Liver (tissue), 9 donors: ENCODE measurements around the gene SLC8A3. TPM values are rescaled to one million over a fixed set of nuclear protein-coding genes. Genes with fewer than 3 reads are reported as not detected.

Experiments
- DNase-seq: peaks from one replicate; pipeline ENCODE4 v3.0.0-alpha.2; 2017; ENCODE audit warnings: low spot score
- H3K27ac ChIP-seq, 2 donors: one replicate each; pipeline ENCODE4 v1.7.0; 2013; ENCODE audit warnings: inconsistent platforms in 2 of 2, low read length in 2 of 2, control low read depth in 1 of 2, low read depth in 1 of 2, mild to moderate bottlenecking in 1 of 2
- H3K27me3 ChIP-seq, 4 donors: one replicate each; pipeline versions ENCODE4 v1.6.1 to v1.7.0; 2013; ENCODE audit warnings: low read length in 3 of 4, inconsistent platforms in 1 of 4, mild to moderate bottlenecking in 1 of 4, moderate library complexity in 1 of 4; ENCODE audit not compliant: control insufficient read depth in 4 of 4, insufficient read depth in 4 of 4
- H3K36me3 ChIP-seq, 4 donors: one replicate each; pipeline versions ENCODE4 v1.6.1 to v1.7.0; 2013; ENCODE audit warnings: low read length in 3 of 4, mild to moderate bottlenecking in 3 of 4, low read depth in 1 of 4, moderate library complexity in 1 of 4; ENCODE audit not compliant: control insufficient read depth in 4 of 4, insufficient read depth in 3 of 4
- H3K4me1 ChIP-seq, 4 donors: one replicate each; pipeline versions ENCODE4 v1.6.1 to v1.7.0; 2013; ENCODE audit warnings: low read length in 3 of 4, mild to moderate bottlenecking in 3 of 4, moderate library complexity in 1 of 4; ENCODE audit not compliant: control insufficient read depth in 4 of 4, insufficient read depth in 4 of 4
- H3K4me3 ChIP-seq, 3 donors: one replicate each; pipeline versions ENCODE4 v1.6.1 to v1.7.0; 2013; ENCODE audit warnings: low read length in 3 of 3, control low read depth in 1 of 3, low read depth in 1 of 3, mild to moderate bottlenecking in 1 of 3
- H3K9ac ChIP-seq, 2 donors: one replicate each; pipeline ENCODE4 v1.7.0; 2013; ENCODE audit warnings: low read length in 2 of 2, mild to moderate bottlenecking in 2 of 2, moderate library complexity in 2 of 2, control low read depth in 1 of 2, low read depth in 1 of 2
- H3K9me3 ChIP-seq, 4 donors: one replicate each; pipeline versions ENCODE4 v1.6.1 to v1.7.0; 2013; ENCODE audit warnings: low read length in 3 of 4; ENCODE audit not compliant: control insufficient read depth in 4 of 4
- ATF3 ChIP-seq: IDR thresholded peaks from 2 replicates; pipeline ENCODE4 v1.6.1; 2016; ENCODE audit warnings: antibody characterized with exemption
- CTCF ChIP-seq: fragments of 150-350 bp; IDR thresholded peaks from 2 replicates; pipeline ENCODE4 v1.5.1; 2017; ENCODE audit warnings: improper control_type of control experiment, low read depth, low read length; ENCODE audit not compliant: missing input control
- EGR1 ChIP-seq, 2 donors: IDR thresholded peaks; 2 replicates each; pipeline ENCODE4 v1.6.1; 2016 to 2018; ENCODE audit warnings: antibody characterized with exemption in 2 of 2, low read depth in 2 of 2
- FOXA1 ChIP-seq: IDR thresholded peaks from 2 replicates; pipeline ENCODE4 v1.6.1; 2016; ENCODE audit warnings: antibody characterized with exemption
- FOXA2 ChIP-seq: IDR thresholded peaks from 2 replicates; pipeline ENCODE4 v1.6.1; 2016; ENCODE audit warnings: antibody characterized with exemption
- GABPA ChIP-seq, 2 donors: IDR thresholded peaks in 1 of 2; conservative IDR thresholded peaks in 1 of 2; 2 replicates each; pipeline ENCODE4 v1.6.1; 2016; ENCODE audit warnings: antibody characterized with exemption in 2 of 2, mild to moderate bottlenecking in 1 of 2, moderate library complexity in 1 of 2
- HNF4A ChIP-seq, 2 donors: conservative IDR thresholded peaks; 2 replicates each; pipeline ENCODE4 v1.6.1; 2016; ENCODE audit warnings: antibody characterized with exemption in 2 of 2, mild to moderate bottlenecking in 2 of 2
- HNF4G ChIP-seq: IDR thresholded peaks from 2 replicates; pipeline ENCODE4 v1.6.1; 2016; ENCODE audit warnings: antibody characterized with exemption
- JUND ChIP-seq, 2 donors: IDR thresholded peaks; 2 replicates each; pipeline ENCODE4 v1.6.1; 2016; ENCODE audit warnings: antibody characterized with exemption in 2 of 2
- MAX ChIP-seq: IDR thresholded peaks from 2 replicates; pipeline ENCODE4 v1.6.1; 2016; ENCODE audit warnings: antibody characterized with exemption
- RAD21 ChIP-seq, 2 donors: IDR thresholded peaks; 2 replicates each; pipeline ENCODE4 v1.6.1; 2016; ENCODE audit warnings: antibody characterized with exemption in 2 of 2, mild to moderate bottlenecking in 2 of 2
- REST ChIP-seq: IDR thresholded peaks from 2 replicates; pipeline ENCODE4 v1.6.1; 2016; ENCODE audit warnings: antibody characterized with exemption, mild to moderate bottlenecking
- RXRA ChIP-seq, 2 donors: IDR thresholded peaks; 2 replicates each; pipeline ENCODE4 v1.6.1; 2017 to 2018; ENCODE audit warnings: antibody characterized with exemption in 2 of 2, mild to moderate bottlenecking in 1 of 2
- SP1 ChIP-seq: IDR thresholded peaks from 2 replicates; pipeline ENCODE4 v1.6.1; 2018; ENCODE audit warnings: antibody characterized with exemption, mild to moderate bottlenecking
- TAF1 ChIP-seq: conservative IDR thresholded peaks from 2 replicates; pipeline ENCODE4 v1.6.1; 2016; ENCODE audit warnings: antibody characterized with exemption, mild to moderate bottlenecking
- YY1 ChIP-seq: IDR thresholded peaks from 2 replicates; pipeline ENCODE4 v1.6.1; 2016; ENCODE audit warnings: antibody characterized with exemption, mild to moderate bottlenecking
- ZBTB33 ChIP-seq: IDR thresholded peaks from 2 replicates; pipeline ENCODE4 v1.6.1; 2016; ENCODE audit warnings: antibody characterized with exemption
- WGBS: extraction: QIAGEN DNeasy Blood & Tissue Kit; methylation state at CpG from one replicate; pipeline ENCODE4 v1.1.7; 2013; 5-methylcytosine and 5-hydroxymethylcytosine counted together
- polyA plus RNA-seq, 2 donors: library from polyadenylated mRNA; stranded (reverse) in 1 of 2; unstranded in 1 of 2; fragments of 200-250 nt in 1 of 2; fragments of >200 nt in 1 of 2; fragmentation: Nextera tagmentation in 1 of 2; extraction: Ambion mirVana in 1 of 2; gene quantifications; one replicate each; pipeline versions ENCODE4 v1.2.1 to v1.2.3, GENCODE V29; 2013 to 2015
- total RNA-seq, 2 donors: library from RNA; depleted of rRNA; stranded (reverse); fragments of >200 nt; gene quantifications; one replicate each; pipeline ENCODE4 v1.2.3, GENCODE V29; 2014
- donor health status: healthy.
- donor health status: healthy.
- donor health status: healthy.
- donor health status: healthy.
- donor health status: healthy.

Gene SLC8A3
- total and polyA plus RNA-seq, 4 donors, result 0.05 to 0.56 (median 0.10) TPM; not detected in 1

- H3K9ac ChIP-seq, result no peak overlapping the region
- no peaks in the 10 kb centered on the region for H3K36me3 ChIP-seq
- DNase-seq, result no peak
- H3K9me3 ChIP-seq, result no peaks in the 10 kb centered on the region
- WGBS, result 88% methylated on average over 2 of the region's 2 CpGs
- TF ChIP-seq ZBTB33, result no peak
- no peak overlapping the region for H3K4me3 ChIP-seq
- no peaks in the 10 kb centered on the region for H3K4me1 ChIP-seq
- H3K27ac ChIP-seq, result no peak overlapping the region
- no peaks in the 10 kb centered on the region for H3K27me3 ChIP-seq
Observed at GRCh38 chr14:70123796-70124195, 65.0 kb downstream of the SLC8A3 start.

GRCh38 chr14:70121521-70121920 lies 67.2 kb downstream of the SLC8A3 start:
- H3K27me3 ChIP-seq, result no peaks in the 10 kb centered on the region
- DNase-seq, result no peak
- TF ChIP-seq HNF4G (no peak), RXRA (IDR thresholded peaks at IDR 0.05) (no peak), TAF1 (no peak), ATF3 (no peak), JUND (IDR thresholded peaks at IDR 0.05) (no peak), FOXA1 (no peak), GABPA (IDR thresholded peaks at IDR 0.05 in 1 of 2, conservative IDR thresholded peaks at IDR 0.05 in 1 of 2) (no peak), CTCF (no peak), FOXA2 (no peak)
- WGBS, result 36% methylated on average over 1 of the region's 1 CpG
- H3K4me3 ChIP-seq, result no peak overlapping the region
- no peaks in the 10 kb centered on the region for H3K9me3 ChIP-seq
- no peak overlapping the region for H3K9ac ChIP-seq
- no peak overlapping the region for H3K27ac ChIP-seq
- H3K4me1 ChIP-seq, result peaks cover 2 to 11% (median 8%) of the 10 kb centered on the region in 4 donors
- H3K36me3 ChIP-seq, result no peaks in the 10 kb centered on the region

GRCh38 chr14:70118064-70118463 lies 70.7 kb downstream of the SLC8A3 start:
- Histone ChIP-seq H3K4me3 (no peak overlapping the region), H3K27ac (no peak overlapping the region), H3K36me3 (no peaks in the 10 kb centered on the region), H3K9me3 (no peaks in the 10 kb centered on the region), H3K4me1 (peaks cover 2 to 11% (median 8%) of the 10 kb centered on the region in 4 donors), H3K27me3 (no peaks in the 10 kb centered on the region), H3K9ac (no peak overlapping the region)
- DNase-seq, result no peak
- 28% methylated on average over 3 of the region's 3 CpGs for WGBS
- TF ChIP-seq JUND (IDR thresholded peaks at IDR 0.05), result peak in 1 of 2 donors; percentile 17
- no peak for TF ChIP-seq TAF1
- TF ChIP-seq HNF4A (conservative IDR thresholded peaks at IDR 0.05), result peak; percentile 89 to 91
- no peak for TF ChIP-seq EGR1 (IDR thresholded peaks at IDR 0.05; ENCODE audit: low read depth in 2 of 2)
- no peak for TF ChIP-seq REST
- peak in 1 of 2 donors; percentile 41 for TF ChIP-seq RXRA (IDR thresholded peaks at IDR 0.05)
- TF ChIP-seq SP1, result peak; percentile 71
- TF ChIP-seq GABPA (IDR thresholded peaks at IDR 0.05 in 1 of 2, conservative IDR thresholded peaks at IDR 0.05 in 1 of 2), result no peak
- TF ChIP-seq ZBTB33, result no peak
- no peak for TF ChIP-seq ATF3
- TF ChIP-seq RAD21 (IDR thresholded peaks at IDR 0.05), result peak; percentile 8 to 22
- TF ChIP-seq YY1, result no peak
- TF ChIP-seq FOXA2, result no peak
- no peak for TF ChIP-seq MAX
